ENCODE measurements around the gene VSTM2A.

- no peak for TF ChIP-seq CTCF (IDR thresholded peaks at IDR 0.05; ENCODE audit: control extremely low read depth in 1 of 3, insufficient read depth in 1 of 3, low read depth in 1 of 3, low read length in 3 of 3)
- no peak for TF ChIP-seq RNF2 (IDR thresholded peaks at IDR 0.05; ENCODE audit: borderline replicate concordance, low read depth, low read length, missing control alignments, poor library complexity, severe bottlenecking)
- no peak for TF ChIP-seq RAD21 (IDR thresholded peaks at IDR 0.05 in 1 of 2, conservative IDR thresholded peaks at IDR 0.05 in 1 of 2; ENCODE audit: low read depth in 2 of 2, low read length in 2 of 2)
- TF ChIP-seq MAX (IDR thresholded peaks at IDR 0.05), result no peak
- no peak for TF ChIP-seq POLR2A (IDR thresholded peaks at IDR 0.05; ENCODE audit: control extremely low read depth in 1 of 2, low read depth in 2 of 2, low read length in 2 of 2)
- TF ChIP-seq KDM5A (IDR thresholded peaks at IDR 0.05; ENCODE audit: low read length), result no peak
- TF ChIP-seq HDAC2 (IDR thresholded peaks at IDR 0.05; ENCODE audit: borderline replicate concordance in 1 of 2, low read depth in 2 of 2, low read length in 2 of 2), result no peak
- no peak for TF ChIP-seq SIX5 (IDR thresholded peaks at IDR 0.05; ENCODE audit: low read depth, low read length)
- TF ChIP-seq SIN3A (conservative IDR thresholded peaks at IDR 0.05 in 1 of 2, IDR thresholded peaks at IDR 0.05 in 1 of 2; ENCODE audit: low read depth in 1 of 2, low read length in 2 of 2), result no peak
- no peak for TF ChIP-seq GTF2F1 (IDR thresholded peaks at IDR 0.05; ENCODE audit: borderline replicate concordance, low read depth, low read length)
- no peak for TF ChIP-seq USF2 (IDR thresholded peaks at IDR 0.05; ENCODE audit: low read length)
- TF ChIP-seq CBX5 (IDR thresholded peaks at IDR 0.05; ENCODE audit: low read depth, low read length), result no peak
Observed at GRCh38 chr7:54538122-54538521, 4.1 kb upstream of the VSTM2A start.

Measured in H1 (cell line).